GM19455 (cell line): ENCODE measurements around the gene RUFY3.
"Not testable (repeated sequence)": the region's sequence is repeated elsewhere in the genome, so short reads cannot be mapped to it uniquely, and the experiment has no call there.

Experiments used
- ATAC-seq: cut with Tn5 transposase; IDR thresholded peaks from one replicate; pipeline ENCODE4 v1.9.1; 2021; ENCODE audit not compliant: unreplicated experiment

The RUFY3 gene

GRCh38 chr4:70734971-70735370, 13.2 kb downstream of the RUFY3 start:
- ATAC-seq = no peak

- not testable (repeated sequence) for ATAC-seq
Observed at GRCh38 chr4:70735915-70736314, 14.2 kb downstream of the RUFY3 start.

- ATAC-seq = no peak
Observed at GRCh38 chr4:70737006-70737405, 15.2 kb downstream of the RUFY3 start.

- ATAC-seq = no peak
Observed at GRCh38 chr4:70737409-70737808, 15.6 kb downstream of the RUFY3 start.

- ATAC-seq = no peak
Observed at GRCh38 chr4:70739496-70740337, 18.0 kb downstream of the RUFY3 start.

- ATAC-seq = no peak
Observed at GRCh38 chr4:70741867-70742658, 20.3 kb downstream of the RUFY3 start.

- ATAC-seq = no peak
Observed at GRCh38 chr4:70743731-70744130, 22.0 kb downstream of the RUFY3 start.

GRCh38 chr4:70746179-70746839, 24.5 kb downstream of the RUFY3 start:
- ATAC-seq = no peak

GRCh38 chr4:70747874-70748273, 26.1 kb downstream of the RUFY3 start:
- no peak for ATAC-seq

GRCh38 chr4:70749313-70749712, 27.5 kb downstream of the RUFY3 start:
- peak; percentile 74 for ATAC-seq

- ATAC-seq = no peak
Observed at GRCh38 chr4:70752236-70752635, 30.5 kb downstream of the RUFY3 start.

- no peak for ATAC-seq
Observed at GRCh38 chr4:70753630-70754029, 31.9 kb downstream of the RUFY3 start.

GRCh38 chr4:70754470-70754869, 32.7 kb downstream of the RUFY3 start:
- peak; percentile 59 for ATAC-seq

GRCh38 chr4:70754990-70755688, 33.4 kb downstream of the RUFY3 start:
- peak; percentile 44 for ATAC-seq

- no peak for ATAC-seq
Observed at GRCh38 chr4:70759126-70759525, 37.4 kb downstream of the RUFY3 start.

- ATAC-seq = no peak
Observed at GRCh38 chr4:70759627-70760026, 37.9 kb downstream of the RUFY3 start.

GRCh38 chr4:70760662-70761061, 38.9 kb downstream of the RUFY3 start:
- no peak for ATAC-seq

- no peak for ATAC-seq
Observed at GRCh38 chr4:70761276-70761816, 39.6 kb downstream of the RUFY3 start.

GRCh38 chr4:70765368-70765767, 43.6 kb downstream of the RUFY3 start:
- ATAC-seq = no peak

GRCh38 chr4:70768301-70768948, 46.7 kb downstream of the RUFY3 start:
- no peak for ATAC-seq
